Panc1 (cell line): ENCODE data around the gene CLMP. TPM values are rescaled to one million over a fixed set of nuclear protein-coding genes. Genes with fewer than 3 reads are reported as not detected.

ENCODE experiments used
- ATAC-seq: fragments of 200-7000 bp; cut with Tn5 transposase; 2 replicates; pipeline ENCODE4 v1.9.1; 2020; ENCODE audit warnings: mild to moderate bottlenecking, moderate library complexity
- BruUV-seq: library from RNA; stranded (reverse); fragments of 400-500 nt; replicated peaks from 2 replicates; lab custom pipeline; 2021; lab: Mats Ljungman, UMichigan
- CTCF ChIA-PET: fragments of 300-600 bp; sonication (Branson Sonifier 250); formaldehyde crosslinking; loops from one replicate; lab custom pipeline; 2022; ENCODE audit warnings: antibody characterized with exemption; lab: Charles Lee
- POLR2A ChIA-PET: fragments of 300-600 bp; sonication (Branson Sonifier 250); formaldehyde crosslinking; loops from one replicate; lab custom pipeline; 2022; ENCODE audit warnings: antibody characterized with exemption; lab: Charles Lee
- DNase-seq: peaks from one replicate; pipeline ENCODE4 v3.0.0-alpha.2; 2010; ENCODE audit warnings: low read depth, low spot score
- H3K27ac ChIP-seq: 2 replicates; pipeline ENCODE4 v1.5.1; 2011; ENCODE audit warnings: mild to moderate bottlenecking, low read length, inconsistent platforms
- H3K27me3 ChIP-seq: fragments of 200-500 bp; sonication (Bioruptor generic); 2 replicates; pipeline ENCODE4 v1.6.0; 2014; ENCODE audit warnings: low read length, inconsistent platforms; ENCODE audit not compliant: control insufficient read depth, insufficient read depth
- H3K36me3 ChIP-seq: fragments of 200-500 bp; sonication (Bioruptor generic); 2 replicates; pipeline ENCODE4 v1.5.1; 2014; ENCODE audit warnings: inconsistent platforms, mild to moderate bottlenecking, low read length, moderate library complexity; ENCODE audit not compliant: control insufficient read depth, insufficient read depth
- H3K4me1 ChIP-seq: 2 replicates; pipeline ENCODE4 v1.5.1; 2011; ENCODE audit warnings: inconsistent platforms, mild to moderate bottlenecking, low read length, moderate library complexity; ENCODE audit not compliant: control insufficient read depth, insufficient read depth
- H3K4me3 ChIP-seq, 2 experiments: 2 replicates each; pipeline ENCODE4 v1.5.1; 2011 to 2012; ENCODE audit warnings: low read depth in 2 of 2, low read length in 2 of 2, mild to moderate bottlenecking in 2 of 2, inconsistent platforms in 1 of 2, moderate library complexity in 1 of 2
- H3K9me3 ChIP-seq: fragments of 200-500 bp; sonication (Bioruptor generic); 2 replicates; pipeline ENCODE4 v1.5.1; 2014; ENCODE audit warnings: low read depth, mild to moderate bottlenecking, inconsistent platforms, low read length, moderate library complexity; ENCODE audit not compliant: control insufficient read depth, insufficient read depth
- CTCF ChIP-seq: fragments of 450-650 bp; IDR thresholded peaks from 2 replicates; pipeline ENCODE4 v1.5.1; 2017; ENCODE audit warnings: mild to moderate bottlenecking
- POLR2AphosphoS5 ChIP-seq: IDR thresholded peaks from 2 replicates; pipeline ENCODE4 v1.6.1; 2012; ENCODE audit warnings: mild to moderate bottlenecking, low read depth, low read length, moderate library complexity
- REST ChIP-seq, 2 experiments: IDR thresholded peaks; 2 replicates each; pipeline ENCODE4 v1.6.1; 2011 to 2012; ENCODE audit warnings: low read depth in 2 of 2, control low read depth in 1 of 2, low read length in 1 of 2, mild to moderate bottlenecking in 1 of 2, moderate library complexity in 1 of 2; ENCODE audit not compliant: insufficient read depth in 1 of 2
- SIN3A ChIP-seq: IDR thresholded peaks from 2 replicates; pipeline ENCODE4 v1.6.1; 2012; ENCODE audit warnings: low read depth, mild to moderate bottlenecking, low read length, moderate library complexity, borderline replicate concordance; ENCODE audit not compliant: insufficient read depth
- TCF7L2 ChIP-seq: IDR thresholded peaks from 2 replicates; pipeline ENCODE4 v1.6.1; 2011; ENCODE audit warnings: mild to moderate bottlenecking, low read depth, low read length, inconsistent platforms
- in situ Hi-C: cut with HindIII; loops from 2 replicates; pipeline ENCODE4 v1.10.0; 2016; ENCODE audit warnings: low sequenced_read_pairs, low pct_unique_long_range_greater_than_20kb
- intact Hi-C: fragments of 100-400 bp; cut with micrococcal nuclease; formaldehyde crosslinking; loops from one replicate; pipeline ENCODE4 v1.10.0; 2022; ENCODE audit not compliant: unreplicated experiment
- total RNA-seq: library from RNA; stranded (reverse); gene quantifications from one replicate; pipeline ENCODE4 v1.2.1, GENCODE V29; 2021; ENCODE audit not compliant: unreplicated experiment

The CLMP gene
- total RNA-seq, 1 experiment from 2014 or later = 1.5 TPM

- peak; percentile 71 for ATAC-seq
- Histone ChIP-seq H3K27me3 (peaks cover 12% of the 10 kb centered on the region), H3K27ac (no peak overlapping the region), H3K9me3 (no peaks in the 10 kb centered on the region), H3K4me3 (peak overlapping the region in 1 of 2 experiments; percentile 37; a peak in 2 of 4 replicates), H3K4me1 (peaks cover 6% of the 10 kb centered on the region; the same call in 1 of the 2 replicates), H3K36me3 (no peaks in the 10 kb centered on the region)
- CTCF ChIA-PET = no interaction called here
- POLR2A ChIA-PET = interaction anchor here (0.6 kb wide), 2 partner anchors 22 to 261 kb away, joined by 3 to 15 read pairs; no protein-coding TSS in a partner anchor
- intact Hi-C loops (loop anchor here (1.0 kb wide), 1 partner anchor 46 kb away; no protein-coding TSS in a partner anchor), in situ Hi-C loops (no loop called here)
- no peak for TF ChIP-seq POLR2AphosphoS5
- no peak for DNase-seq
- no TSS peak for BruUV-seq
Observed at GRCh38 chr11:123188508-123189165, 6.4 kb downstream of the CLMP start.

GRCh38 chr11:123187665-123188507 lies 7.2 kb downstream of the CLMP start:
- POLR2A ChIA-PET = no interaction called here
- Histone ChIP-seq H3K4me3 (peak overlapping the region in 1 of 2 experiments; percentile 37; a peak in 2 of 4 replicates), H3K9me3 (no peaks in the 10 kb centered on the region), H3K27me3 (peaks cover 12% of the 10 kb centered on the region), H3K36me3 (no peaks in the 10 kb centered on the region), H3K27ac (no peak overlapping the region), H3K4me1 (peaks cover 6% of the 10 kb centered on the region; the same call in 1 of the 2 replicates)
- TF ChIP-seq CTCF = no peak
- TF ChIP-seq REST (IDR thresholded peaks at IDR 0.05; ENCODE audit: insufficient read depth in 1 of 2, low read depth in 2 of 2, low read length in 1 of 2) = no peak
- TF ChIP-seq TCF7L2 = no peak
- TF ChIP-seq SIN3A = no peak
- no peak for TF ChIP-seq POLR2AphosphoS5
- CTCF ChIA-PET = no interaction called here
- DNase-seq = no peak
- in situ Hi-C loops (no loop called here), intact Hi-C loops (loop anchor here (1.0 kb wide), 1 partner anchor 46 kb away; no protein-coding TSS in a partner anchor)
- BruUV-seq = no TSS peak
- ATAC-seq = peak; percentile 54
